ENCODE data around the gene IGSF22. TPM values are rescaled to one million over a fixed set of nuclear protein-coding genes. Genes with fewer than 3 reads are reported as not detected.

IGSF22 gene
- total RNA-seq, 1 donor from 2014 or later: 1.4 TPM

DNA sequence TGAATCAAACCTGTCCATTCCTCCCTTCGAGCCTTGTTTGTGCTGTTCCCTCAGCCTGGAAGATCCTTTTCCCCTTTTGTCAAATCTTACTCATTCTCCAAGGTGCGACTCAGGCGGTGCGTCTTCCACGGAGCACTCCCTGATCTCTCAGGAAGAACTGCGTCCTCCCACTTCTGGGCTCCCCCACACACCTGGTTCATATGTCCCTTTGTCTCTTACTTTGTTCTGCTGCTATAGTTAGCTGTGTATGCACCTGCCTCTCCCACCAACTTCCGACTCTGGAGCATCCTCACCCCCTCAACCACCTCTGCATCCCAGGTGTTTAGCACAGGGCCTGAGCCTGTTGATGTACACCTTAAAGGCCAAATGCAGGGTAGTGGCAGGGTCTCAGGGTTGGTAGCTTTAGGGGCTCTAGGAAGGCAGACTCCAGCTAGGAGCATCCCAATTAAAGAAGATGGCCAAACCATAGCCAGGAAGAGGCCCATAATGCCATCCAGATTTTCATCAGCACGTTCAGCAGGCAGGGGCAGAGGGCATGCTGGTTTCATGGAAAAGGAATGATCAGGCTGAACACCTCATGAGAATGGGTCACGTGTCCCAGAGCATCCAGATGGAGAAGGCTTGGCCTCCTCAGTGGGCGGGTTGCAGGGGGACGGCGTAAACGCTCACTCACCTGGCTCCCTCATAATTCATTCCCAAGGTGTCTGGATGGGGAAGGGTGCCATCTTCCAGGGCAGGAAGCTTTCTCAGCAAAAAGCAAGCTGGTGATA is 45.5 kb upstream of the IGSF22 start:
- ChIA-PET POLR2A (interaction anchor here (0.5 kb wide), 1 partner anchor 155 kb away, joined by 3 read pairs; no protein-coding TSS in a partner anchor), CTCF (no interaction called here)
- H3K27ac Mint-ChIP-seq: no peak overlapping the region
- ATAC-seq (ENCODE audit: low read depth): no peak
- H3K27me3 Mint-ChIP-seq: peaks cover 15% of the 10 kb centered on the region
- no peak for TF ChIP-seq CTCF (IDR thresholded peaks at IDR 0.05)
- no peak for DNase-seq
- H3K36me3 Mint-ChIP-seq (ENCODE audit: low read depth): no peaks in the 10 kb centered on the region
- H3K4me3 Mint-ChIP-seq: no peak overlapping the region
- intact Hi-C loops (cut with micrococcal nuclease): no loop called here
- peaks cover 4% of the 10 kb centered on the region for H3K4me1 Mint-ChIP-seq
- H3K9me3 Mint-ChIP-seq: no peaks in the 10 kb centered on the region

DNA sequence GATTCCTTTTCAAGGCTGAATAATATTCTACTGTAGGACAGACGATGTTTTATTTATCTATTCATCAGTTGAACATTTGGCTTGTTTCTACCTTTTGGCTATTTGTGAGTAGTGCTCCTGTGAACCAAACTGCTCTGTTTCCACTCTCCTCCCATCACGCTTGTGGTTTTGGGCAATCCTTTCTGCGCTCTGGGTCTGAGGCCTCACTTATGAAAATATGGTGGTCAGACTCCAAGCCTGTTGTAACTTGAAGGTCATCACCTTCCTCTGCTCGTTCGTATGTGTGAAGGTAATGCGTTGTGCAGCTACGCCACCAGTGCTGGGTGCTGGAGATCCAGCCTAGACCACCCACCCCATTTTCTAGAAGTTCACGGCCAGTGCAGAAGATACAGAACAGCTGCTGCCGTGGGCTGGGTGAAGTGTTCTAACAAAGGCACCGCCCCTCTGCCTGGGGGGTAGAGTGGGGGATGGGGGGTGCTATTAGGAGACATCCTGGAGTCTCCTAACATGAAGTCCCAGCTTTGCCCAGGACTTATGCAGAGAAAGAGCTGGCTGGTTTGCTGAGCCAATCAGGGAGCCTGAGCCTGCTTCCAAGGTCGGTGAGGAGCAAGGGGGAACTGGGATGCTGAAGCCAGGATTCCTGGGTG is 44.6 kb upstream of the IGSF22 start:
- H3K4me1 Mint-ChIP-seq: peaks cover 4% of the 10 kb centered on the region
- ATAC-seq (ENCODE audit: low read depth) (no peak), DNase-seq (no peak)
- no peak overlapping the region for H3K4me3 Mint-ChIP-seq
- no peaks in the 10 kb centered on the region for H3K36me3 Mint-ChIP-seq (ENCODE audit: low read depth)
- TF ChIP-seq CTCF (IDR thresholded peaks at IDR 0.05): no peak
- CTCF ChIA-PET: no interaction called here
- intact Hi-C loops (cut with micrococcal nuclease): no loop called here
- no peak overlapping the region for H3K27ac Mint-ChIP-seq
- peaks cover 15% of the 10 kb centered on the region for H3K27me3 Mint-ChIP-seq
- POLR2A ChIA-PET: no interaction called here
- no peaks in the 10 kb centered on the region for H3K9me3 Mint-ChIP-seq

- Mint-ChIP-seq H3K4me3 (no peak overlapping the region), H3K9me3 (no peaks in the 10 kb centered on the region), H3K4me1 (peaks cover 4% of the 10 kb centered on the region), H3K27me3 (peaks cover 15% of the 10 kb centered on the region), H3K36me3 (ENCODE audit: low read depth) (no peaks in the 10 kb centered on the region), H3K27ac (no peak overlapping the region)
- intact Hi-C loops (cut with micrococcal nuclease): no loop called here
- TF ChIP-seq CTCF (IDR thresholded peaks at IDR 0.05): no peak
- ATAC-seq (ENCODE audit: low read depth) (no peak), DNase-seq (no peak)
- ChIA-PET CTCF (no interaction called here), POLR2A (no interaction called here)
These were observed 43.9 kb upstream of the IGSF22 start for GRCh38 chr11:18769802-18770456.

DNA sequence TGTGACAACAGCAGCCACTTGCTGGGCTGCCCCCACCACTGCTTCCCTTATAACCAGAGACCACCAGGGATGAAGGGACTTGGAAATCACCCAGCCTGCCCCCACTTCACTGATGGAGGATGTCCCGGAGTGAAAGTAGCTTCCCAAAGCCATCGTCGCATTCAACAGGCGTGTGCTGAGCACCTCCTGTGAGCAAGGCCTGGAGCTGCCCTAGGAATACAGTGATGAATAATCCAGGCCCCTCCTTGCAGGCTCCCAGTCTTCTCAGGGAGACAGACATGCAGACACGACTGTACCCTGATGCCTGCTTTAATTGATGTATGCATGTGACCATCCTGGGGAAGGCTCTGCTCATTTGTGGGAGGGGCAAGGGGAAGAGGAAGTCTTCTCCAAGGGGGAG is 43.0 kb upstream of the IGSF22 start:
- Mint-ChIP-seq H3K4me1 (peaks cover 7% of the 10 kb centered on the region), H3K36me3 (ENCODE audit: low read depth) (no peaks in the 10 kb centered on the region), H3K27me3 (peaks cover 15% of the 10 kb centered on the region), H3K27ac (no peak overlapping the region), H3K9me3 (no peaks in the 10 kb centered on the region), H3K4me3 (no peak overlapping the region)
- POLR2A ChIA-PET: no interaction called here
- intact Hi-C loops (cut with micrococcal nuclease): no loop called here
- TF ChIP-seq CTCF (IDR thresholded peaks at IDR 0.05): no peak
- CTCF ChIA-PET: no interaction called here
- no peak for DNase-seq
- ATAC-seq (ENCODE audit: low read depth): no peak

DNA sequence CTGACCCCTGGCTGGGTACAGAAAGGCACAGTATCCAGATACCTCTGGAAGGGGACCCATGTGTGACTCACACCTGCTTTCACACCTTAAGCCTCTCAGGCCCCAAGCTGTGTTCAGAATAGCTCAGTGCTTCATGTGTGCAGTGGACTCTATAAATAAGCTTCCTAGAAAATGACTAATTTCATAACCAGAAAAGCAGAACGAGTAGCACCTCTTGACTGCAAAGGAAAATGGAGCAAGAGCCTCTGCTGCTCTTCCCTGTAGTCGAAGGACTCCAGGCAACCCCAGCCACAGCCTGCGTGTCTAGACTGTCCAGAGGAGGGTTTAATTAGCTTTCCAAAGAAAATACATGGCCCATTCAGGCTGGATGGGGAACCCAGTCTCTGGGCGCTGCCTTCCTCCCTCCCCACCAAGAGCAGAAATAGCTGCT is 42.5 kb upstream of the IGSF22 start:
- intact Hi-C loops (cut with micrococcal nuclease): no loop called here
- H3K27ac Mint-ChIP-seq: no peak overlapping the region
- no peaks in the 10 kb centered on the region for H3K36me3 Mint-ChIP-seq (ENCODE audit: low read depth)
- TF ChIP-seq CTCF (IDR thresholded peaks at IDR 0.05): no peak
- ChIA-PET CTCF (no interaction called here), POLR2A (no interaction called here)
- peak; percentile 50 for ATAC-seq (ENCODE audit: low read depth)
- no peak overlapping the region for H3K4me3 Mint-ChIP-seq
- H3K27me3 Mint-ChIP-seq: peaks cover 14% of the 10 kb centered on the region
- no peaks in the 10 kb centered on the region for H3K9me3 Mint-ChIP-seq
- H3K4me1 Mint-ChIP-seq: peaks cover 7% of the 10 kb centered on the region
- DNase-seq: no peak

Measured in activated B cell treated with CpG ODN at 0.5 μM for 24 hours (primary cell).